GM21515 (cell line): ENCODE data around the gene MAGEA9B.
"Not testable (repeated sequence)": the region's sequence is repeated elsewhere in the genome, so short reads cannot be mapped to it uniquely, and the experiment has no call there.

Source experiments
- ATAC-seq: cut with Tn5 transposase; IDR thresholded peaks from one replicate; pipeline ENCODE4 v1.9.1; 2021; ENCODE audit not compliant: unreplicated experiment

MAGEA9B gene

GRCh38 chrX:149572743-149573142 is 14.5 kb downstream of the MAGEA9B start:
- ATAC-seq: no peak

- ATAC-seq: no peak
Measured at GRCh38 chrX:149571770-149572169, 15.5 kb downstream of the MAGEA9B start.

GRCh38 chrX:149570668-149571067 is 16.6 kb downstream of the MAGEA9B start:
- ATAC-seq: no peak

GRCh38 chrX:149569770-149570169 is 17.5 kb downstream of the MAGEA9B start:
- ATAC-seq: no peak

- no peak for ATAC-seq
Measured at GRCh38 chrX:149568701-149569296, 18.5 kb downstream of the MAGEA9B start.

GRCh38 chrX:149567621-149568417 is 19.4 kb downstream of the MAGEA9B start:
- no peak for ATAC-seq

GRCh38 chrX:149563359-149563758 is 23.9 kb downstream of the MAGEA9B start:
- no peak for ATAC-seq

GRCh38 chrX:149555251-149555650 is 32.0 kb downstream of the MAGEA9B start:
- not testable (repeated sequence) for ATAC-seq

GRCh38 chrX:149551939-149552248 is 35.4 kb downstream of the MAGEA9B start:
- ATAC-seq: not testable (repeated sequence)

GRCh38 chrX:149551245-149551938 is 35.9 kb downstream of the MAGEA9B start:
- not testable (repeated sequence) for ATAC-seq

GRCh38 chrX:149550454-149550853 is 36.8 kb downstream of the MAGEA9B start:
- not testable (repeated sequence) for ATAC-seq

GRCh38 chrX:149549701-149550100 is 37.6 kb downstream of the MAGEA9B start, which contains the start of gene HSFX3:
TSS of gene HSFX3 (minus strand) at chrX:149549924. CDS start at chrX:149549852, 72 bp downstream.
- ATAC-seq: not testable (repeated sequence)

GRCh38 chrX:149547782-149548181 is 39.5 kb downstream of the MAGEA9B start:
- not testable (repeated sequence) for ATAC-seq

- ATAC-seq: not testable (repeated sequence)
Measured at GRCh38 chrX:149546962-149547361, 40.3 kb downstream of the MAGEA9B start.

- not testable (repeated sequence) for ATAC-seq
Measured at GRCh38 chrX:149545545-149546543, 41.4 kb downstream of the MAGEA9B start.

- no peak for ATAC-seq
Measured at GRCh38 chrX:149541521-149542047, 45.7 kb downstream of the MAGEA9B start.

GRCh38 chrX:149540621-149541520 is 46.4 kb downstream of the MAGEA9B start, which contains the start of gene EOLA1:
TSS of gene EOLA1 (plus strand) at chrX:149541012. CDS start at chrX:149545631, 4,619 bp downstream.
- peak; percentile 81 for ATAC-seq

GRCh38 chrX:149540131-149540620 is 47.1 kb downstream of the MAGEA9B start:
- peak; percentile 13 for ATAC-seq
